Ovary (tissue), 9 donors: ENCODE measurements around the gene YTHDF1. TPM values are rescaled to one million over a fixed set of nuclear protein-coding genes. Genes with fewer than 3 reads are reported as not detected.
A peak's percentile ranks its signal among the peaks of the same experiment; 100 is the strongest.

ENCODE experiments used
- DNase-seq, 5 donors: peaks; one replicate each; pipeline ENCODE4 v3.0.0-alpha.2; 2019 to 2020
- H3K27ac ChIP-seq, 2 donors: fragments of 200-600 bp; one replicate each; pipeline versions ENCODE4 v1.5.1 to v1.8.0; 2019 to 2022
- H3K27me3 ChIP-seq: fragments of 200-600 bp; one replicate; pipeline ENCODE4 v1.8.0; 2022
- H3K36me3 ChIP-seq: fragments of 200-600 bp; sonication (generic); one replicate; pipeline ENCODE4 v1.5.1; 2019
- H3K4me1 ChIP-seq: one replicate; pipeline ENCODE4 v1.8.1; 2013; ENCODE audit warnings: mild to moderate bottlenecking, moderate library complexity; ENCODE audit not compliant: insufficient read depth
- H3K4me3 ChIP-seq: fragments of 200-600 bp; sonication (generic); one replicate; pipeline ENCODE4 v1.5.1; 2017
- H3K9me3 ChIP-seq, 2 donors: fragments of 200-600 bp in 1 of 2; sonication (generic) in 1 of 2; one replicate each; pipeline versions ENCODE4 v1.5.1 to v1.8.1; 2013 to 2019; ENCODE audit warnings: mild to moderate bottlenecking in 1 of 2, moderate library complexity in 1 of 2
- EP300 ChIP-seq: sonication (generic); formaldehyde crosslinking; IDR thresholded peaks from one replicate; pipeline ENCODE4 v1.6.1; 2017; ENCODE audit warnings: antibody characterized with exemption
- POLR2A ChIP-seq: fragments of 450-650 bp; IDR thresholded peaks from one replicate; pipeline ENCODE4 v1.6.1; 2017; ENCODE audit warnings: antibody characterized with exemption, mild to moderate bottlenecking, moderate library complexity
- WGBS, 3 donors: extraction: QIAGEN DNeasy Blood & Tissue Kit in 1 of 3; methylation state at CpG; one replicate each; pipeline versions ENCODE4 v1.1.5 to v1.1.7; 2013 to 2017; 5-methylcytosine and 5-hydroxymethylcytosine counted together
- intact Hi-C, 4 donors: fragments of 100-400 bp; cut with DNase I; formaldehyde crosslinking; loops; one replicate each; pipeline versions ENCODE4 v1.11.0 to v1.15.1; 2022 to 2023
- polyA plus RNA-seq, 2 donors: library from polyadenylated mRNA; stranded (reverse); fragments of 200-250 nt in 1 of 2; fragments of 350-450 nt in 1 of 2; fragmentation: Illumina TruSeq in 1 of 2; extraction: RNeasy Lipid Tissue Mini Kit (QIAGEN cat#74804) in 1 of 2; gene quantifications; one replicate each; pipeline ENCODE4 v1.2.3, GENCODE V29; 2013 to 2014
- total RNA-seq, 7 donors: library from RNA; depleted of rRNA in 2 of 7; stranded (reverse); fragments of >200 nt in 2 of 7; fragmentation: NEBNext Ultra II Directional in 3 of 7; extraction: Animal tissue kit (Norgen Biotek cat#: 25700) in 3 of 7; gene quantifications; one replicate each; pipeline versions ENCODE4 v1.1.0 to v1.2.4, GENCODE V29; 2016 to 2023
- TF ChIP-seq, protein P1 (sequence below), 3 donors: fragments of 450-650 bp in 2 of 3; fragments of 200-600 bp in 1 of 3; IDR thresholded peaks; one replicate each; pipeline versions ENCODE4 v1.5.1 to v1.8.0; 2016 to 2022; ENCODE audit warnings: antibody characterized with exemption in 3 of 3, mild to moderate bottlenecking in 1 of 3
- donor health status: DM: no; HTN: no; CAD: no; lungs with moderate emphysema.
- donor health status: DM: no; HTN: no; CAD: no.
- donor health status: Bipolar disorder and iron deficiency.
- donor health status: DM: yes; HTN: yes; CAD: no.
- donor health status: DM: no; HTN: no; CAD: no.
- donor health status: DM: yes; HTN: yes; CAD: no.

Gene YTHDF1
- total and polyA plus RNA-seq, 9 donors: 17.0 to 39.4 (median 30.5) TPM

DNA sequence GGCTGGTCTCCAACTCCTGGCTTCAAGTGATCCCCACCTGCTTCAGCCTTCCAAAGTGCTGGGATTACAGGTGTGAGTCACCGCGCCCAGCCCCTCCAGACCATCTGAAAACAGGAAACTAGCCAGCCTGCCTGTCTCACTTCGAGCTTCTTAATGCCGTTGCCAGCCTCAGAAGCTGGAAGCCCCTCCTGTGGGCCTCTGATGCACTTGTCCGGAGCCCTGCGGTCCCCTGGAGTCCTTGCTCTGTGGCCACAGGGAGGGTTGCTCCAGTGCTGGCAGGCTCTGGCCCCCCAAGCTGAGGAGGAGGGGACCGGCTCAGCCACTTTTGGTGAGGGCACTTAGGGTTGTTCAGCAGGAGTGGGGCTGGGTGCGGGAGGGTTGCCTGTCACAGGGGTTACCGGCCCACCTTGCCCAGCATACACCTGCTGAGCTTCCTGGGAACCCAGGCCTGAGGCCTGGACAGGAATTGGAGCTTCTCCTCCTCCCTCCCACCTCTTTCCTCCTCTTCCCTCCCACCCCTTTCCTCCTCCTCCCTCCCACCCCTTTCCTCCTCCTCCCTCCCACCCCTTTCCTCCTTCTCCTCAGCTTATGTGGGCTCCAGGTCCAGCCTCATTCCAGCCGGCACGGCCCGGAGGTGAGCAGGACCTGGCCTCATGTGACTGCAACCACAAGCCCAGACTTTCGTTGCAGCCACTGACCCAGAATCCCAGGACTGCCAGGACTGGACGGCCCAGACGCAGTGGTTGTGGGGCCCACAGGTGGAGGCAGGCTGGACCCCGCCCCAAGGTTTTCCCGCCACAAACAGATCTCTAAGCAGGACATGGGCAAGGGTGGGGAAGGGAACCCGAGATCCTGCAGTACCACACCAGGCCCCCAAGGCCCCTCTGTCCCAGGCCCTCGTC lies 10.4 kb upstream of the YTHDF1 start:
- Histone ChIP-seq H3K9me3 (no peaks in the 10 kb centered on the region), H3K4me1 (no peaks in the 10 kb centered on the region), H3K4me3 (no peak overlapping the region), H3K36me3 (no peaks in the 10 kb centered on the region), H3K27me3 (no peaks in the 10 kb centered on the region), H3K27ac (no peak overlapping the region)
- TF ChIP-seq, protein P1, sequence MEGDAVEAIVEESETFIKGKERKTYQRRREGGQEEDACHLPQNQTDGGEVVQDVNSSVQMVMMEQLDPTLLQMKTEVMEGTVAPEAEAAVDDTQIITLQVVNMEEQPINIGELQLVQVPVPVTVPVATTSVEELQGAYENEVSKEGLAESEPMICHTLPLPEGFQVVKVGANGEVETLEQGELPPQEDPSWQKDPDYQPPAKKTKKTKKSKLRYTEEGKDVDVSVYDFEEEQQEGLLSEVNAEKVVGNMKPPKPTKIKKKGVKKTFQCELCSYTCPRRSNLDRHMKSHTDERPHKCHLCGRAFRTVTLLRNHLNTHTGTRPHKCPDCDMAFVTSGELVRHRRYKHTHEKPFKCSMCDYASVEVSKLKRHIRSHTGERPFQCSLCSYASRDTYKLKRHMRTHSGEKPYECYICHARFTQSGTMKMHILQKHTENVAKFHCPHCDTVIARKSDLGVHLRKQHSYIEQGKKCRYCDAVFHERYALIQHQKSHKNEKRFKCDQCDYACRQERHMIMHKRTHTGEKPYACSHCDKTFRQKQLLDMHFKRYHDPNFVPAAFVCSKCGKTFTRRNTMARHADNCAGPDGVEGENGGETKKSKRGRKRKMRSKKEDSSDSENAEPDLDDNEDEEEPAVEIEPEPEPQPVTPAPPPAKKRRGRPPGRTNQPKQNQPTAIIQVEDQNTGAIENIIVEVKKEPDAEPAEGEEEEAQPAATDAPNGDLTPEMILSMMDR (IDR thresholded peaks at IDR 0.05): no peak
- TF ChIP-seq EP300 (no peak), POLR2A (no peak)
- intact Hi-C loops: no loop called here
- 81 to 86% (median 86%) methylated on average over 19 of the region's 19 CpGs for WGBS, 3 donors
- DNase-seq: no peak

DNA sequence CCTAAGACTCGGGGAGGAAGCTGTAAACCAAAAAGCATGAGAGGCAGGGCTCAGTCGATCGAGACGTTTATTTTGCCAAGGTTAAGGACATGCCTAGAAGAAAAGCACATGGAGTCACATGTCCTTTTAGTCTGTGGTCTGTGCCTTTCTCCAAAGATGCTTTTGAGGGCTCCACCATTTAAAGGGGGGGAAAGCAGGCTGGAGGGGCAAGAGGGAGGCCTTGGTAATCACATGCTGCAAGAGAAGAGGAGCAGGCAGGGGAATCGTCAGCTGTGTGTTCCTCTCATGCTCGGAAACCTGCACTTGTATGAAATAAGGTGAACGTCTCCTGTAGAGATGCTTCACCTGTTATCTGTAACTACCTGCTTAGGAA lies 9.1 kb upstream of the YTHDF1 start:
- intact Hi-C loops: no loop called here
- H3K9me3 ChIP-seq: no peaks in the 10 kb centered on the region
- DNase-seq: no peak
- no peaks in the 10 kb centered on the region for H3K4me1 ChIP-seq
- 25 to 33% (median 30%) methylated on average over 7 of the region's 7 CpGs for WGBS, 3 donors
- peak overlapping the region in 1 of 2 donors; percentile 45 for H3K27ac ChIP-seq
- TF ChIP-seq, protein P1 (IDR thresholded peaks at IDR 0.05): no peak
- TF ChIP-seq EP300 (no peak), POLR2A (no peak)
- H3K27me3 ChIP-seq: no peaks in the 10 kb centered on the region
- no peaks in the 10 kb centered on the region for H3K36me3 ChIP-seq
- H3K4me3 ChIP-seq: no peak overlapping the region

DNA sequence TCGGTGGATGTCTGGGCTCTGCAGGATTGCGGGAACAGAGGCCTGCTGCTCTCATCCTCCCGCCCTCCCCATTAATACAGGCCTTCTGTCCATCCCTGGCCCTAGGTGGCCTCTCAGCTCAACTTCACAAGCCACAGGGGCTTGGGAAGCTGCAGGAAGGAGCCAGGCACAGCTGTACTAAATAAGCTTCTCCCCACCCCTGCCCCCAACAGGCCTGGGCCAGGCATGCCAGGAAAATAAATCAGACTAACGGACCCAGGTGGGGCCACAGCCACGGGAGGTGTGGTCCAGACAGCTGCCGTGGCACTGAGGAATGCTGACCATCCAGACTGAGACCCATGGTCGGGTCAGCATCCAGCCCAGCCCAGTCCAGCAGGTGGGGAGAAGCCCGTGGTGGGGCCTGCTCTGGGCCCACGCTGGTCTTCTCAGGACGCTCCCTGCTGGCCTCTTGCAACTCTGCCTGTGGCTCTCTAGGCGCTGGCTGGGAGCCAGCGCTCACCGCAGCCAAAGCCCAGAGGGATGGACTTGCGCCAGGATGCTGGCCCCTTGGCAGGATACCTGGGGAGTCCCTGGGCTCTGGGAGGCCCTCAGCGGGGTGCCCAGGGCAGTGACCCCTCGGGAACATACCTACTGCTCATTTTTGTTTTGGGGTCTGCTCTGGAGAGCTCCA lies 8.6 kb upstream of the YTHDF1 start:
- peak overlapping the region in 1 of 2 donors; percentile 45 for H3K27ac ChIP-seq
- no peaks in the 10 kb centered on the region for H3K27me3 ChIP-seq
- peak; percentile 62 to 83 (median 71) for DNase-seq
- H3K9me3 ChIP-seq: no peaks in the 10 kb centered on the region
- no peaks in the 10 kb centered on the region for H3K36me3 ChIP-seq
- H3K4me3 ChIP-seq: no peak overlapping the region
- WGBS, 3 donors: 17 to 25% (median 20%) methylated on average over 14 to 16 of the region's 16 CpGs
- intact Hi-C loops: no loop called here
- TF ChIP-seq, protein P1 (IDR thresholded peaks at IDR 0.05): no peak
- TF ChIP-seq POLR2A (no peak), EP300 (no peak)
- H3K4me1 ChIP-seq: no peaks in the 10 kb centered on the region

DNA sequence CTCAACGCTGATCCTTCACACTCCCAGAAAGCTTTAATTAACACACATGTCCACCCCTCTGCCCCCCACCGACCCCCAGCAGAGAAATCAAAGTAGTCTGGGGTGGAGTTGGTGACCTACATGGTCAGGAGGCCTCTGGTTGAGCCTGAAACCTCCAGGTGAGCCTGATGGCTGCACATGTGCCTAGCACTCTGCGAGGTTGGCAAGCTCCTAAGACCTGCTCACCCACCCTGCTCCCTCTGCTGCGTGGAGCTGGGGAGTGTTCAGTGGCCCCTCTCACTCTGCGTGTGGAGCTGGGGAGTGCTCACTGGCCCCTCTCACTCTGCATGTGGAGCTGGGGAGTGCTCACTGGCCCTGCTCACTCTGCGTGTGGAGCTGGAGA lies 7.9 kb upstream of the YTHDF1 start:
- Histone ChIP-seq H3K27ac (no peak overlapping the region), H3K9me3 (no peaks in the 10 kb centered on the region), H3K27me3 (no peaks in the 10 kb centered on the region), H3K4me3 (no peak overlapping the region), H3K4me1 (no peaks in the 10 kb centered on the region), H3K36me3 (no peaks in the 10 kb centered on the region)
- 62 to 82% (median 77%) methylated on average over 6 of the region's 6 CpGs for WGBS, 3 donors
- intact Hi-C loops: no loop called here
- TF ChIP-seq, protein P1 (IDR thresholded peaks at IDR 0.05): no peak
- TF ChIP-seq EP300 (no peak), POLR2A (no peak)
- DNase-seq: no peak
